GM23248 (cell line): ENCODE measurements around the gene PHTF1. TPM values are rescaled to one million over a fixed set of nuclear protein-coding genes. Genes with fewer than 3 reads are reported as not detected.

Experiments used
- DNase-seq: peaks from one replicate; pipeline ENCODE4 v3.0.0-alpha.2; 2015
- H2AFZ ChIP-seq: fragments of 200-600 bp; sonication (generic); 2 replicates; pipeline ENCODE4 v1.6.1; 2016; ENCODE audit warnings: antibody characterized with exemption
- H3F3A ChIP-seq: fragments of 200-600 bp; sonication (generic); 2 replicates; pipeline ENCODE4 v1.6.1; 2016; ENCODE audit warnings: mild to moderate bottlenecking, antibody characterized with exemption, mixed run types; ENCODE audit not compliant: insufficient read depth
- H3K27ac ChIP-seq: fragments of 200-600 bp; sonication (generic); 2 replicates; pipeline ENCODE4 v1.5.1; 2016; ENCODE audit warnings: mild to moderate bottlenecking
- H3K27me3 ChIP-seq: fragments of 200-600 bp; sonication (generic); replicated peaks from 2 replicates; pipeline ENCODE4 v1.6.1; 2016; ENCODE audit warnings: mild to moderate bottlenecking; ENCODE audit not compliant: insufficient read depth
- H3K36me3 ChIP-seq: fragments of 200-600 bp; sonication (generic); 2 replicates; pipeline ENCODE4 v1.6.1; 2016; ENCODE audit warnings: low read depth, mild to moderate bottlenecking
- H3K4me1 ChIP-seq: fragments of 200-600 bp; sonication (generic); 2 replicates; pipeline ENCODE4 v1.6.1; 2016; ENCODE audit warnings: mild to moderate bottlenecking; ENCODE audit not compliant: insufficient read depth
- H3K4me2 ChIP-seq: fragments of 200-600 bp; sonication (generic); one replicate; pipeline ENCODE4 v1.6.1; 2016; ENCODE audit warnings: mild to moderate bottlenecking; ENCODE audit not compliant: unreplicated experiment
- H3K4me3 ChIP-seq: fragments of 200-600 bp; sonication (generic); 2 replicates; pipeline ENCODE4 v1.5.1; 2016; ENCODE audit warnings: mild to moderate bottlenecking
- H3K79me2 ChIP-seq: fragments of 200-600 bp; sonication (generic); 2 replicates; pipeline ENCODE4 v1.6.1; 2016; ENCODE audit warnings: mild to moderate bottlenecking; ENCODE audit not compliant: insufficient read depth
- H3K9ac ChIP-seq: fragments of 200-600 bp; sonication (generic); 2 replicates; pipeline ENCODE4 v1.6.1; 2016; ENCODE audit warnings: mild to moderate bottlenecking
- H3K9me2 ChIP-seq: fragments of 200-600 bp; sonication (generic); 2 replicates; pipeline ENCODE4 v1.6.1; 2016; ENCODE audit warnings: mixed run types, mild to moderate bottlenecking, moderate library complexity; ENCODE audit not compliant: insufficient read depth
- H3K9me3 ChIP-seq: fragments of 200-600 bp; sonication (generic); one replicate; pipeline ENCODE4 v1.6.1; 2017; ENCODE audit warnings: low read depth
- H4K20me1 ChIP-seq: fragments of 200-600 bp; sonication (generic); 2 replicates; pipeline ENCODE4 v1.6.0; 2016; ENCODE audit not compliant: insufficient read depth
- EZH2 ChIP-seq: fragments of 200-600 bp; sonication (generic); IDR thresholded peaks from 2 replicates; pipeline ENCODE4 v1.6.1; 2018; ENCODE audit warnings: antibody characterized with exemption, mild to moderate bottlenecking; ENCODE audit not compliant: insufficient read depth, poor library complexity, severe bottlenecking
- EZH2phosphoT487 ChIP-seq: fragments of 200-600 bp; sonication (generic); IDR thresholded peaks from 2 replicates; pipeline ENCODE4 v1.6.1; 2018; ENCODE audit warnings: antibody characterized with exemption, moderate library complexity, mild to moderate bottlenecking, low read depth; ENCODE audit not compliant: insufficient read depth
- WGBS, 2 experiments: methylation state at CpG; one replicate each; pipeline ENCODE4 v1.1.6; 2015 to 2017; ENCODE audit warnings: low lambda C conversion rate in 2 of 2, low coverage in 1 of 2; ENCODE audit errors: missing lambda C conversion rate in 2 of 2; 5-methylcytosine and 5-hydroxymethylcytosine counted together
- in situ Hi-C: fragments of 300-500 bp; cut with MboI; formaldehyde crosslinking; loops from 2 replicates; pipeline ENCODE4 v1.15.0; 2020
- polyA plus RNA-seq: library from polyadenylated mRNA; unstranded; fragments of >200 nt; fragmentation: Nextera tagmentation; extraction: Ambion mirVana; gene quantifications from 2 replicates; pipeline ENCODE4 v1.2.1, GENCODE V29; 2016
- total RNA-seq: library from RNA; depleted of rRNA; stranded (reverse); fragments of >200 nt; shearing (Covaris generic); gene quantifications from 2 replicates; pipeline ENCODE4 v1.2.3, GENCODE V29; 2014

Gene PHTF1
- total and polyA plus RNA-seq, 2 experiments from 2014 or later, result 15.9 to 18.2 TPM

DNA sequence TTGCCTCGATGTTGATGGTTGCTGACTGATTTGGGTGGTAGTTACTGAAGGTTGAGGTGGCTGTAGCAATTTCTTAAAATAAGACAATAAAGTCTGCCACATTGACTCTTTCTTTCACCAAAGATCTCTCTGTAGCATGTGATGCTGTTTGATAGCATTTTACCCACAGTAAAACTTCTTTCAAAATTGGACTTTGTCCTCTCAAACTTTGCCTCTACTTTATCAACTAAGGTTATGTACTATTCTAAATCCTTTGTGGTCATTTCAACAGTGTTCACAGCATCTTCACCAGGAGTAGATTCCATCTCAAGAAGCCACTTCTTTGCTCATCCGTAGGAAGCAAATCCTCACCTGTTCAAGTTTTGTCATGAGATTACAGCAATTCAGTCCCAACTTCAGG is 93.2 kb downstream of the PHTF1 start:
- no peaks in the 10 kb centered on the region for H3K9me2 ChIP-seq
- no peaks in the 10 kb centered on the region for H3K79me2 ChIP-seq
- no peak for DNase-seq
- H3K27me3 ChIP-seq, result no peaks in the 10 kb centered on the region
- 84% methylated on average over 2 of the region's 2 CpGs for WGBS, 2 experiments
- no peaks in the 10 kb centered on the region for H3F3A ChIP-seq
- H2AFZ ChIP-seq, result no peak overlapping the region
- H3K9me3 ChIP-seq, result no peaks in the 10 kb centered on the region
- H3K4me1 ChIP-seq, result no peaks in the 10 kb centered on the region
- TF ChIP-seq EZH2 (no peak), EZH2phosphoT487 (no peak)
- no peak overlapping the region for H3K27ac ChIP-seq
- H4K20me1 ChIP-seq, result no peaks in the 10 kb centered on the region
- in situ Hi-C loops, result no loop called here
- H3K4me3 ChIP-seq, result no peak overlapping the region
- H3K36me3 ChIP-seq, result no peaks in the 10 kb centered on the region
- no peak overlapping the region for H3K4me2 ChIP-seq
- H3K9ac ChIP-seq, result no peak overlapping the region

DNA sequence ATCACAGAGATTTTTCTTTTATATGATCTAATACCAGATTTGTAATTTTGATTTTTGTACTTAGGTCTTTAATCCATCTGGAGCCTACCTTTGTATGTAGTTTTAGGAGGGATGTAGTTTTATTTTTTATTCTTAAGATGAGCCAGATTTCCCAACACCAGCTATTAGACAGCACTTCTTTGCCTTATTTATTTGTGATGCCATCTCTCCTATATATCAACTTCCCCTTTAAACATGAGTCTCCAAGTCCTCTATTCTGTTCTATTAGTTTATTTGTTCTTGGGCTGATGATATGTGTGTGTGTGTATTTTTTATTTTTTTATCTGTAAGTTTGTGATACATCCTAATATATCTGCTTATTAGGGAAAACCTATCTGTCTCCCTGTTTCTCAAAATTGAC is 94.2 kb downstream of the PHTF1 start:
- Histone ChIP-seq H3K9ac (no peak overlapping the region), H3K27me3 (no peaks in the 10 kb centered on the region), H3K4me1 (no peaks in the 10 kb centered on the region), H3F3A (no peaks in the 10 kb centered on the region), H3K36me3 (no peaks in the 10 kb centered on the region), H3K9me3 (no peaks in the 10 kb centered on the region), H3K27ac (no peak overlapping the region), H2AFZ (no peak overlapping the region), H3K9me2 (no peaks in the 10 kb centered on the region), H4K20me1 (no peaks in the 10 kb centered on the region), H3K79me2 (no peaks in the 10 kb centered on the region), H3K4me3 (no peak overlapping the region), H3K4me2 (no peak overlapping the region)
- TF ChIP-seq EZH2 (no peak), EZH2phosphoT487 (no peak)
- no peak for DNase-seq
- in situ Hi-C loops, result no loop called here

DNA sequence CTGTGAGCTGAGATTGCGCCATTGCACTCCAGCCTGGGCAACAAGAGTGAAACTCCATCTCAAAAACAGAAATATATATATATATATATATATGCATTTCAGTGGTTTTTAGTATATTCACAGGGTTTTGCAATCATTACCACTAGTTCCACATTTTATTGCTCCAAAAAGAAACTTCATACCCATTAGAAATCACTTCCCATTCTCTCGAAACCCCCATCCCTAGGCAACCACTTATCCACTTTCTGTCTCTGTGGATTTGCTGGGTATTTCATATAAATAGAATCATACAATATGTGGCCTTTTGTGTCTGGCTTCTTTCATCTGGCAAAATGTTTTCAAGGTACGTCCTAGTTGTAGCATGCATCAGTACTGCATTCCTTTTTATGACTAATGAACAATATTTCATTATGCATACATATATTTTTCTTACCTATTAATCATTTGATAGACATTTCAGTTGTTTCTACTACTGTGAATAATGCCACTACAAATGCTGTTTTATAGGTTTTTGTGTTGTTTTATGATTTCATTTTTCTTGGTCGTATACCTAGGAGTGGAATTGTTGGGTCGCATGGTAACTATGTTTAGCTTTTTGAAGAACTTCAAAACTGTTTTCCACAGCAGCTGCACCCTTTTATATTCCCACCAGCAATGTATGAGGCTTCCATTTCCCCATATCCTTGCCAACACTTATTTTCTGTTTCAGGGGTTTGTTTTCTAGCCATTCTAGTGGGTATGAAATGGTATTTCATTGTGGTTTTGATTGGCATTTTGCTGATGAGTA is 95.9 kb downstream of the PHTF1 start:
- H3F3A ChIP-seq, result no peaks in the 10 kb centered on the region
- H3K27me3 ChIP-seq, result no peaks in the 10 kb centered on the region
- no peaks in the 10 kb centered on the region for H3K9me3 ChIP-seq
- in situ Hi-C loops, result no loop called here
- H3K9me2 ChIP-seq, result no peaks in the 10 kb centered on the region
- H3K36me3 ChIP-seq, result no peaks in the 10 kb centered on the region
- TF ChIP-seq EZH2phosphoT487, result no peak
- TF ChIP-seq EZH2, result no peak
- no peak overlapping the region for H3K4me3 ChIP-seq
- no peaks in the 10 kb centered on the region for H4K20me1 ChIP-seq
- H3K4me2 ChIP-seq, result no peak overlapping the region
- no peak overlapping the region for H3K9ac ChIP-seq
- no peak for DNase-seq
- 88 to 94% methylated on average over 5 of the region's 5 CpGs for WGBS, 2 experiments
- no peak overlapping the region for H3K27ac ChIP-seq
- no peaks in the 10 kb centered on the region for H3K4me1 ChIP-seq
- no peaks in the 10 kb centered on the region for H3K79me2 ChIP-seq
- no peak overlapping the region for H2AFZ ChIP-seq

DNA sequence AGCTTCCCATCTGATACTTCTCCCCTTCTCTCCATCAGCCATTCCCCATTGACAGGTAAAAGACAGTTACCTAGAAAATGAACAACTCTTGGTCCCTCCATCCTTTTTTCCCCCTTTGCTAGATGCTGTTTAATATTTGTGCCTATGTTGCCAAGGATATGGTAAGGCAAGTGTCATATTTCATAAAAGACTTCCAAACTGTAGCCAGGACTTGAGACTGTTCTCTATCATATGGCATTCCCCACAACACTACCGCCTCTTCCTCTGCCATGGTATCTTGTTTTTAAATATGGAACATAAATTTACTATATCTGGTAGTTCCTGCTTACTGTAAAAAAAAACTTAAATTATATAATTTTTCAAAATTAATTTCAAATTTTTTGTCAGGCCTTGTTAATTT is 97.2 kb downstream of the PHTF1 start:
- H3K4me1 ChIP-seq, result no peaks in the 10 kb centered on the region
- no peaks in the 10 kb centered on the region for H4K20me1 ChIP-seq
- DNase-seq, result no peak
- no peak overlapping the region for H3K4me2 ChIP-seq
- no peaks in the 10 kb centered on the region for H3K36me3 ChIP-seq
- H3K27ac ChIP-seq, result no peak overlapping the region
- H2AFZ ChIP-seq, result no peak overlapping the region
- H3K27me3 ChIP-seq, result no peaks in the 10 kb centered on the region
- no peaks in the 10 kb centered on the region for H3K79me2 ChIP-seq
- WGBS, 2 experiments, result 88 to 92% methylated on average over 1 of the region's 1 CpG
- H3K9ac ChIP-seq, result no peak overlapping the region
- H3K9me2 ChIP-seq, result no peaks in the 10 kb centered on the region
- H3F3A ChIP-seq, result no peaks in the 10 kb centered on the region
- no peaks in the 10 kb centered on the region for H3K9me3 ChIP-seq
- in situ Hi-C loops, result no loop called here
- TF ChIP-seq EZH2 (no peak), EZH2phosphoT487 (no peak)
- no peak overlapping the region for H3K4me3 ChIP-seq
